ENCODE measurements around the gene SORBS1.

DNA sequence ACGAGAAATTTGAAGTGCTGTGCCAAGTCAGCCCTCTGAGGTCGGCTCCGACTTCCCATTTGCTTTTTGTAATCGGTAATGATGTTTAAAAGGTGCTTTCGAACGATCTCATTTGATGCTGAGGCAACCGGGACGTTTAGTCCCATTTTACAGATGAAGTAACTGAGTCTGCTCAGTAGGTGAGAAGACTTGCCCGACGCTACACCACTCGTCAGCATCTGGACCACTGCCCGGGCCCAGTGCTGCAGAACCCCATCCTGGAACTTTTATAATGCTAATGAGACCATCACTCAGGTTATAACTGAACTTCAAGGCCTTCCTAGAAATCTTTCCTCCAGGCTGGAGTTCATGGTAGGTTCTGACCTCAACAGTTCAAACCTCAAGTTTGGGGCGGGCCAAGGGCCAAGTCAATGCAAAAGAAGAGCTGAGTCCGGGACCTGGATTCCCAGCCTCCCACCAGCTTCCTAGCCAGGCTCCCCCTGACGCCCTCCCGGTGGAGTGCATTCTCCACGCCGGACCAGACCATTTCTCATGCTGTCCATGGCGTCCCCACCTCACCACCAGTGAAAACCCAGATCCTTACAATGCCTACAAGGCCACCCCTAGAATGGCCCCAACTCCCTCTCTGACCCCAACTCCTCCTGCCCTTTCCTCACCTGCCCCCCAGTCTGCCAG, 269.7 kb downstream of the SORBS1 start:
- TF ChIP-seq, protein P1, sequence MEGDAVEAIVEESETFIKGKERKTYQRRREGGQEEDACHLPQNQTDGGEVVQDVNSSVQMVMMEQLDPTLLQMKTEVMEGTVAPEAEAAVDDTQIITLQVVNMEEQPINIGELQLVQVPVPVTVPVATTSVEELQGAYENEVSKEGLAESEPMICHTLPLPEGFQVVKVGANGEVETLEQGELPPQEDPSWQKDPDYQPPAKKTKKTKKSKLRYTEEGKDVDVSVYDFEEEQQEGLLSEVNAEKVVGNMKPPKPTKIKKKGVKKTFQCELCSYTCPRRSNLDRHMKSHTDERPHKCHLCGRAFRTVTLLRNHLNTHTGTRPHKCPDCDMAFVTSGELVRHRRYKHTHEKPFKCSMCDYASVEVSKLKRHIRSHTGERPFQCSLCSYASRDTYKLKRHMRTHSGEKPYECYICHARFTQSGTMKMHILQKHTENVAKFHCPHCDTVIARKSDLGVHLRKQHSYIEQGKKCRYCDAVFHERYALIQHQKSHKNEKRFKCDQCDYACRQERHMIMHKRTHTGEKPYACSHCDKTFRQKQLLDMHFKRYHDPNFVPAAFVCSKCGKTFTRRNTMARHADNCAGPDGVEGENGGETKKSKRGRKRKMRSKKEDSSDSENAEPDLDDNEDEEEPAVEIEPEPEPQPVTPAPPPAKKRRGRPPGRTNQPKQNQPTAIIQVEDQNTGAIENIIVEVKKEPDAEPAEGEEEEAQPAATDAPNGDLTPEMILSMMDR (IDR thresholded peaks at IDR 0.05; ENCODE audit: insufficient read depth, low read length): no peak
- TF ChIP-seq POLR2AphosphoS5 (IDR thresholded peaks at IDR 0.05; ENCODE audit: low read depth) (no peak), REST (IDR thresholded peaks at IDR 0.05; ENCODE audit: insufficient replicate concordance, low read depth) (no peak)
